HG03378 (cell line): ENCODE results near the gene IGF1R.
A peak's percentile ranks its signal among the peaks of the same experiment; 100 is the strongest.

ENCODE experiments used
- ATAC-seq: cut with Tn5 transposase; IDR thresholded peaks from one replicate; pipeline ENCODE4 v1.9.1; 2021; ENCODE audit warnings: mild to moderate bottlenecking, moderate library complexity; ENCODE audit not compliant: unreplicated experiment

The IGF1R gene

DNA sequence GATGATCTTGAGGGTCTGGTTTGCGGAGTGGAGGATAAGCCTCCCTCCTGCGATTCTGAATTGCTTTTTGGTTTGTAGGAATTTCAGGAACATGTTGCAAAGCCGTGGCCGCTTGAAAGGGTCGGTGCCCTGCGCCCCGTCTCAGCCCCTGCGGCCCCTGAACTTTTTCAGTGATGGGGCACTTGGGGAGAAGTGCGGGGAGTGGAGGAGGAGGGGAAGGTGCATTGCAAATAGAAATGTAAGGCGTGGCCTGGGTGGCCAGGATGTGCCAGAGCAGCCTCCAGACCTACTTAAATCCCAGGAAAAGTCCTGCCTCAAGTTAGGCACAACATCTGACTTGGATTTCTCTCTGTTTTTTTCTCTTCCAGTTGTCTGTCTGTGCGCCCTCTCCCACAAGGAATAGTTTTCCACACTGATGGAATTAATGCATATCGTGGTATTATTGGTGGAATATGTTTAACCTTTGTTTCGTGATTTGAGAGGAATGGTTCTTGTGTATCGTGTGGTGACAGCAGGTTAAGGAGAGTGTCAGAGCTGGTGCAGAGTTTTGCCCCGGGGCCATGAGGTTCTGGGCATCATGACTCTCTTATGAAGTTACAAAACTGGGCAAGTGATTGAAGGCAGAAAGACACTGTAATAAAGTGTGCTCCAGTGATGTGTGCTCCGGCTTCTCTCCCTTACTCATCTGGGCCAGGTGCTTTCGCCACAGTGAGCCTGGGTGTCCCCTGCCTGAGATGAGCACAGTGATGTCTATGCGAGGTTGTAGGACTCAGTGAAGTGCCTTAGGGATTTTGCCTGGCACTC lies 205.5 kb downstream of the IGF1R start:
- ATAC-seq: no peak

DNA sequence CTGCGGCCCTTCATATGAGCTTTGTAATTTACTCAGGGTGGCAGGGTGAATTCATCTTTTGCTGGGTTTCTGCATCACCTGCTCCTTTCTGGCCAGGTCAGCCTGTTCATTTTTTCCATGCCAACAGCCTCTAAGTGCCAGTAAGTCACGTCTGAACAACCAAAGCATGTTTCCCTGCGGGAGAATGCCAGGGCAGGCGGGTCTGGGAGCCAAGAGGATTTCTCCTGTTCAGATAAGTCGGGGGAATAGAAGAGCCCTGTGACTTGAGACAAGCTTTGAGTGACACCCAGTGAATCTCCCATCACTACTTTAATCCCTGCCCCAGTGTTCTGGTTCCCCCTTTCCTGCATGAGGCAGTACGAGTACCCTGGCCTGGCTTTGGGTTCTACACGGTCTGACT lies 206.2 kb downstream of the IGF1R start:
- no peak for ATAC-seq

DNA sequence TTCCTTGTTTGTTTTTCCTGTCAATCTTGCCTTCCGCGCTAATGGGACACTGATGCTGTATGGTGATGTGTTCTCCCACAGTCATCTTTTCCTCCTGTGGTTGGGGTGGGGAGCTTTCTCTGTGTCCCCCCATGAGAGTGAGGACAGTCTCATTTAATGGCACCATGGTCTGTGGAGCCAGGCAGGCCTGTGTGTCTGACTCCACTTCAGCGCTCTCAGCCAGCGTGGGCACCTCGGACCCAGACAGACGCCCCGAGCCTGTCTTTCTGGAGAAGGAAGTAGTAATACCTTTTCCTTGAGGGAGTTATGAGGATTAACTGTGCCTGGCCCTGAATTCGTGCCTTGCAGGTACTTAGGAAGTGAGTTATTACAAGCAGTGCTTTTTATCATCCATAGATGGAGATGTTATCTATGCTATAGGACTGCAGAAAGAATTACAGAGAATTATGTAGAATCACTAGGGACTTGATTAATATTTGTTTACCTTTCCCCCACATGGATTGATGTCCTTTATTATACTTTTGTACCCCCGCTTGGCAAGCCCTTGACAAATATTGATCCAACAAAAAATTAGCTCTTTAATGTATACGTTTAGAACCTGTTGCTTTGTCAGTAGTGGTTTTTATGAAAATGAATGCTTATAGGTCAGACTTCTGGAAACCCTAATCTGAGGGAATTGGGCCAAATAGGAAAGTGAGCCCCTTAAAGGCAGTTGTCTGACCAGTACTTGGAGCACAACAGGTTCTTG lies 206.9 kb downstream of the IGF1R start:
- no peak for ATAC-seq

DNA sequence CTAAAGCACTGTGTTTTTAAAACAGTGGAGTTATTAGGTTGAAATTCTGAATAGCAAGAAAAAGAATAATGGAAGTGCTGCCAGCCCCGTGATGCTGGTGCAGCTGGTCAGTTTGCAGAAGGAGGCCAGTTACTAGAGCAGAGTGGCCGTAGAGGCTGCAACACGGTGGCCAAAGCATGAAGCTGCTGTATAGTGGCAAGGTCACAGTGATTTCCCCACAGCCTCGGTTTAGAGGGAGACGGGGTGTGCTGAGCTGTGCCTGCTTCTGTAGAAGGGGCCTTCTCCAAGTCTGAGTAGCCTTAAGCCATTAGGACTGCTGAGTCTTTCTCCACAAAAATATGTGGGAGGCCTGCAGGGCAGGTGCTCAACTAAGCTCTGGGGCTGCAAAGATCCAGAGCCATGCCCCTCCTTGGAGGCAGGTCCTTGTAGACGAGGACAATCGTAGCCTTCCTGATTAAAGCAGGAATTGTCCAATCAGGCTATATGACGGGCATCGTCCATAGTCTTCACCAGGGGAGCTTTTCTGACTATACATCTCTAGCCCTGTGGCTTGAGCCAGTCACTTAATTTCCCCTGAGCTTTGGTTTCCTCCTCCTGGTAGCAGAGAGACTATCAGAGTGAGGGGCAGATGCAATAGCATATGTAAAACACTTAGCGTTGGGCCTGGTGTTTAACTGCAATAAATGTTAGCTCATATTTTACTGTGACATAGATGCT lies 207.6 kb downstream of the IGF1R start:
- ATAC-seq: no peak

DNA sequence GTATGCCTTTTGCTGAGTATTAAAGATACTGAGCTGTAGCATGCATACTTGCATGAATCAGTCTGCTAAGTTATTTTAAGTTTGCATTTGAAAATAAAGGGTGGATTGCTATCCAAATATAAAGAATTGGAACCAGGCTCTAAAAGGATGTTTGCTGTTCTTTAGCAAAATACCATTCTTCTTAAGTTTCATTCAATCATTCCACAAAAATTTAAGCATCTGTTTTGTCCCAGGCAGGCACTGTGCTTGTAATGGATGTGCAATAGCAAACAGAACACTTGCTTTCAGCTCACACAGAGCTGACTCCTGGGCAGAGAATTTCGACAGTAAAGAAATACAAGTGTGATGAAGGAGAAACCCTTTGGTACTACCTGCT lies 208.2 kb downstream of the IGF1R start:
- ATAC-seq: no peak

DNA sequence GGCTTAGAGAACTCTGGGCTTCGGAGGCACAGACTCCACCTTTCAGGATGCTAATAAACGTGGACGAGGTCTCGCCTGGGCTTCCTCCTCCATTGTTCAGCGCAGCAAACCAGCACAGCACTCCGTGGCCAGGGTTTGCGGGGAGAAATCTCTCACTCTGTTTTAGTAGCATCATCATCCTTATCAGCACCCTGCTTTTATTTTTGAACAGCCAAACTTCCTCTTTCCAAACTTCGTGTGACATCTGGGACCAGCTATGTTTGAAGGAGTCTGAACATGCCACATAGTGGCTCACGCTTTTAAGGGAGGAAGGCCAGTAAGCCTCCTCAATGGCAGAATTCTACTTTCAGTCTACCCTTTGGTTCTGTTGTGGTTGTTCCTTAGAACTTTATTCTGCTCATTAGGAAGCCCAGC lies 210.3 kb downstream of the IGF1R start:
- no peak for ATAC-seq

DNA sequence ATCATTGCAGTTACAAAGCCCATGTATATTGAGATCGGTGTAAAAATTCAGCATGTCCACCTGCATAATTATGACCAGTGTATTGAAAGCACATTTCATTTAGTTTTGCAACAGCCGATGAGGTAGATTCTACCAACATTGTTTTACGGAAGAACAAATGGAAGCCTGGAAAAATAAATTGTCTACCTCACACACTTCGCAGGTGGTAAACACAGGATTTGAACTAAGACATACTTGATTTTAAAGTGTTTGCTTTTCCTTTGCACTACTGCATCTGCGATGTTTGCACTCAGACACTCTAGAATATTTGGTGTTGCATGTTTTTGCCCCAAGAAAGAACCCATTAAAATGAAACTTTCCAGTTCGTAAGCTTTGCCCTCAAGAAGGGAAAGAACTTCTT lies 210.8 kb downstream of the IGF1R start:
- no peak for ATAC-seq

DNA sequence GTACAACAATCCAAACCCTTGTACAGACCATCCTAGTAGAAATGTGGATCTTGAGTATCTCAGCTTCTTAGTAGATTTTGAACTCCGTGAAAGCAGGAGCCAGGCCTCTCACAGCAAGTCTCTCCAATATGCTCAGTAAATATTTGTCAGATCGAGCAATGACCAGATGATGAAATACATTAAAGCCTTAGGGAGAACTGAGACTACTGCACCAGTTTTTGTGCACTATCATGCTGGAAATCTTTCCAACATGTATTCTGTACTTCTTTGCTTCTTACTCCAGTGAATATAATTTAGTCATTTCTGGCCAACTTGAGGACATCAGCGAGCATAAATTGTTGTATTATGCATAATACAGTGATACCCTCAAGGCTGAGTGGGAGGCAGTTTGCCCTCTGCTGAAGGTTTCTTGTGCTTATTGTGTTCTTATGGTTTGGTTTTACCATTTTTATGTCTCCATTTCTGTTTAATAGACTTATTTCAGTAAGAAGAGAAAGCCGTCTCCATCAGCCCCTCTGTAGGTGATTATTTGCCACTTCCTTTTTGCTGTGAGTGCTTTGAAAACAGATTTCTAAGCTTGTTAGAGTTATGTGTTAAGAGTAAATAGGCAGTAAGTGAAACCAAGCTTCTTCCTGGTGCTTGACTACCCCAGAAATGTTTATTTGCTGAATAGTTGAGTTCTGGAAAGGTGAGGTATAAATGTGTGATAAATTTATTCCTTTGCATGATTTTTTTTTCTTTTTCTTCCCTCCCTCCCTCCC lies 212.1 kb downstream of the IGF1R start:
- no peak for ATAC-seq

DNA sequence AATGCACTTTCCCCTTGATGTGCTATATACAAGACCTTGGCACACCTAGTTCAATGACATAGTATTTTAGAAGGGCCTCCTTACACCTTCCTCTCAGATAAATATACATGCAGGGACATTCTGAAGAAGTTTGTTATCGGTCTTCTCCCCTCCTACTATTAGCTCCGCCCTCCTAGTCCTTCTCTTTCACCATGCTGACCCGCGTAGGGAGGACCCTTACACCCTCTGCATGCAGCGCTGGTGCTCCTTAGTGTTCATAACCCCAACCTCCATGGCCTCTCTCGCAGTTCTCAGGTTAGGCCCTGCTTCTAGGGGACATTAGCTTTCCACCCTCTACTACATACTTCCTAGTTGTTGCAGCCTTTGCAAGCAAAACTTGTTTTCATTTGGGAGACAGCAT lies 212.8 kb downstream of the IGF1R start:
- no peak for ATAC-seq

DNA sequence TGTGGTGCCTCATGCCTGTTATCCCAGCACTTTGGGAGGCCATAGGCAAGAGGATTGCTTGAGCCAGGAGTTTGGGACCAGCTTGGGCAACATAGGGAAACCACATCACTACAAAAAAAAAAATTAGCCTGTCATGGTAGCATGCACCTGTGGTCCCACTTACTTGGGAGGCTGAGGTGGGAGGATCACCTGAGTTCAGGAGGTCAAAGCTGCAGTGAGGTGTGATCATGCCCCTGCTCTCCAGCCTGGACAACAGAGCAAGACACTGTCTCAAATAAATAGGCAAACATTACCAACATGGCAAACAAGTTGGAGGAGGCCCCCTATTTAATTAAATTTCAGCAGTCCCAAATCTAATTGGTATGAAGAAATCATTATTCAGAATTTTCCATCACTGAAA lies 215.6 kb downstream of the IGF1R start:
- ATAC-seq: no peak

DNA sequence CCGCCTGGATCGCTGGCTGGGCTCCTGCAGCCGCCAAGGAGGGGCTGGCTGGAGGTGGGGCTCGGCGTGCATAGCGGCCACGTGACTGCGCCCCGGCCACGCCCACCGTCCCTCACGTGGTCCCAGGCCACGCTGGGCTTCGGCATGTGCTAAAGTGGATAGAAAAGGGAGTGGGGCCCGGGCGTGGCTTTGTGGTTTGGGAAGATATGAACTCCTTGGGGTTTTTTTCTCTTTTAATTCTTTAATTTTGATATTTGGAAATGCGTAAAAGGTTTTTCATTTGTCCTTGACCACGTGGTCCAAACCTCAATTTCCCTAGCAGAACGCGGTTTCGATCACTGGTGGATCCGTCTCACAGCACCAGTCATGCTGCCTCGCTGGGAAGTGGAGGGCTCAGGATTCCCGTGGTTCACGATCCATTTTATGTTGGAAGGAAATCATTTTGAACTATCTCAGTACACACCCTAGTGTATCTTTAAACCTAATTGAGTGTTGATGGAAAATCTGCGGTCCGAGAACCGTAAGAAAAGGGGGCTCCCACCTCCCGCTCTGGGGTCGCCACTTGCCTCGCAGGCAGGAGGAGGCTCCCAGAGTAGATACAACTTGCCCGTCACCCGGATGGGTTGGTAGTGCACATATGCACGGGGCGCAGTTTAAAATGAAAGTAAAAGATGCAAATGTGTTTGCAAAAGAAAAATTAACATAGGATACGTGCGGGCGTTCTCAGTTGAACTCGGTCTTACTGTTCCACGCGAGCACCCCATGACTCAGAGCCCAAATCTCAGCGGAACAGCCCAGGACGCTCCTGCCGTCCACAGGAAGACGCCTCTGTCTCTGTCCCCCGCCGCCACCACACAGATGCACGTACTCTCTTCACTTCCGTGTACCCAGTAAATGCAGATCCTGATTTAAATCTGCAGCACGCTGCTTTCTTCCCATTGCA lies 217.3 kb downstream of the IGF1R start:
- peak; percentile 83 for ATAC-seq

DNA sequence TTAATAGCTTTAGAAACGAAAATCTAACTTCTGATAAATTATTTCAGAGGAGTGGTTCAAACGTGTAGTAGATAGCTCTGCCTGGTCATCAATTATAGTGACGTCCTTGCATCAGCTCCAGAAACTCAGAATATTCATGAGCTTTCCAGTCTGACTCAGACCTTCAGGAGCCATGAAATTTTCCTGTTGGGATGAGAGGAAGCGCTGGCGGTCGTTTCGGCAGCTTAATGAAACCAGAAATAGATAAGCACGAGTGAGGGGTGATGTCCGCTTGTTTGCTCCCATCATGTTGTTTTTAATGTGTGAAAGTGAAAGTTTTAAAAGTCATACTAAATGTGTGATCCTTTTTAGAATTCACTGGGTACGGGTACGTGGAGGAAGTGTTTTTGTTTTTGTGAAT lies 218.2 kb downstream of the IGF1R start:
- no peak for ATAC-seq

DNA sequence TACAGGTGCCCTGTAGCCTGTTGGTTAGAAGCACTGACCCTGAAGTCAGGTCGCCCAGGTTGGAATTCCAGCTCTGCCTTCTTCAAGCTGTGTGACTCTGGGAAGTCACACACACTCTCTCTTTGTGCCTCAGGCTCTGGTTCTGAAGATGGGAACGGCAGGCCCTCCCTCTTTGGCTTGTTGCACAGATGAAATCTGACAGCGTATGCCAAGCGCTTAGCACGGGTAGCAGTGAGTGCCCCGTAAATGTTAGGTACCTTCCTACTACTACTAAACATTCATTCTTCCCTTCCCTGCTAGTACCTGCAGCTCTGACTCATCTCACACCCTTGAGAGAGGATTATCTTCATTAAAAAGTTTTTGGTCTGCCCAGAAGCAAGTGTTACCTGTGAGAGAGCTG lies 220.2 kb downstream of the IGF1R start:
- no peak for ATAC-seq

DNA sequence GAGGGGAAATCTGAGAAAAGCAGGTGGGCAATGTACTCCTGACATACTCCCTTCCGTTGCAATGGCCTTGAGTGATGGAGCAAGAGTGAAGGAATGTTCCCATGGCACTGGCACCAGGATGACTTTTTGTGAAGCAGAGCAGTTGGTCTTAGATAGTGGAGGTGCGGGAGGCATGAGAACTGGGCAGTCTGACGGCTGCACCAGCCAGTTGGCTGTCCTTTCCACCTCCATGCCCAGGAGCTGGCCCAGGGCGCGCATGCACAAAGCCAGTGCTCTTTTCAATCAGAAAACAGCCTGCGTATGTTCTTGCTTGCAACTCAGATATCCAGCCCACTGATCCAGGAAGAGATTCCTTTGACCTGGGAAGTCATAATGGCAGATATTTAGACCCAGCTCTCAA lies 222.4 kb downstream of the IGF1R start:
- no peak for ATAC-seq

DNA sequence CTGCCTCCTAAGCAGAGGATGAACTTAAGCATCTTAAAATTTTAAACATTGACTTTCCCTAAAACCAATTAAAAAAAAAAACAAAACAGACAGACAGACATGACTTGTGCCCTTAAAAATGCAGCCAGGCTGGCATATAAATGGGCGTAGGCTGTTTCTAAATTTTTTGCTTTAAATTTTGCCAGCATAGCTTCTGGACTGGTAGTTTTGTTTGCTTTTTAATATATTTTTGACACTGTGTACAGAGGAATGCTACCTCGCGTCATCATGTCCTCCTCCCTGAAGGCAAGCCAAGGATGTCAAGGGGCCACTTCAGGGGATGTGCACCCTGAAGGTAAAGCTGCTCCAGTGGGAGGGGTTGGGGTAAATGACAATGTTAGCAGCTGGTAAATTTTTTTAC lies 224.4 kb downstream of the IGF1R start:
- ATAC-seq: no peak

DNA sequence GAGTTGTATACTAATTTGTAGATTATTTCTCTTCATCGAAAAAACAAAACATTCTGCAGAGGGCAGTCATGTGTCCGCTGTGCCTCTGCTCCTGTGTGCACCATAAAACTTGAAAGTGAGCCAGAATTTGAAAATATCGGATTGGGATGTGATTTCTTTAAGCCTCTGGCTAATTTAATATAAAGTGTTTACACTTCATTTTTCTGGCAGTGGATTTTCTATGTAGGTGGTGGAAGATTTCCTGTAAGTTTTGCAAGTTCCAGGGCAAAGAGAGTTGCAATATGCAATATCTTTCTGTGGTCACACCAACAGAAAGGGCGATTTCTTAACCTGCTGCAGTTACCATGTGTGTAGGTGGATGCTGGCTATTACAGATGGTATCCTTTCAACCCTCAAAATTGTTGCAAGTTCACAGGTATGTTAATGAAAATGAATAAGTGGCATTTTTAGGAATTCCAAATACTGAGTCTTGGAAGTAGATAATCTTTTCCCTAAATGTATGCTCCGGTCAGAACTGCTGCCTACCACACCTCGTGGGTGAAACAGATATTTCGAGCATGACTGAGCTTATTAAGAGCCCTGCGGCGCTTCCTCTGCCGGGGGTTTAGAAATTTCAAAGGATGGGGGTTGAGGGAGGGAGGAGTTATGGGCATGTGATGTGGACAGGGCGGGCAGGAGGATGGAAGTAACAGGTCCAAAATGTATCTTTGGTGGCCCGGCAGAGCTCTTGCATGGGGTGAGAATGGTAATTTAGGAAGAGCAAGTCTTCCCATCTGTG lies 225.3 kb downstream of the IGF1R start:
- ATAC-seq: no peak

DNA sequence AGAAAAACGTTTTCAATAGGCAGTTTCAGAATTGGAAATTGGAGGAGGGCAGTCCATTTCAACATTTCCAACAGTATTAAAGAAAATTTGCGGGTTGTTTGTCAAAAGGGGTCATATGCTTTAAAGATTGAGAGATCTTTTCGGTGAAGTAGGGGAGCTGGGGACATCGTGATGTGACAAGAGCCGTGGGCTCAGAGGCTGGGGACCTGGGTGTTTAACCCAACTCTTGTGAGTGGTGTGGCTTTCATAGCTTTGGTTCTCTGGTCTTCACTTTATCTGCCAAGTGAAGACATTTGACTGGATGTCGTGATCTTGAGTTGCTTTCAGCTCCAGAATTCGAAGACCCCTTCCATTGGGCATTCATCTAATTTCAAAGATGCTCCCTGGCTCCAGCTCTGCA lies 226.0 kb downstream of the IGF1R start:
- no peak for ATAC-seq

DNA sequence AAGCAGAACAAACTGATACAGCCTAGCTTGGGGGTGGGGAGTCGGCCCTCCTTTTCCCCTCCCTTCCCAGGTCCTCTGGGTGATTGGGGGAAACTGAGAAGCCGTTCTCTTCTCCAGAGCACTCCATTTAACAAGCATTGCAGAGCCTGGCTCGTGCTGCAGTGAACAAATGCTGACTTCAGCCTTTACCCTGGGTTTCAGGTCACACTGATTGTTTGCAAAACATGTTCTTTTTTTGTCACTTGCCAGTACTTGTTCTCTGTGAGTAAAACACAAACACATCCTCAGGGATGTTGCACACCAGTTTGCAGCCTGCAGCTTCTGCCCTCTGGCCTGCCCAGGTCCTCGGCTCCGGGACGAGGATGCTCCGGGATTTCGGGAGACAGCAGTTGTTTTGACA lies 226.4 kb downstream of the IGF1R start:
- ATAC-seq: no peak

DNA sequence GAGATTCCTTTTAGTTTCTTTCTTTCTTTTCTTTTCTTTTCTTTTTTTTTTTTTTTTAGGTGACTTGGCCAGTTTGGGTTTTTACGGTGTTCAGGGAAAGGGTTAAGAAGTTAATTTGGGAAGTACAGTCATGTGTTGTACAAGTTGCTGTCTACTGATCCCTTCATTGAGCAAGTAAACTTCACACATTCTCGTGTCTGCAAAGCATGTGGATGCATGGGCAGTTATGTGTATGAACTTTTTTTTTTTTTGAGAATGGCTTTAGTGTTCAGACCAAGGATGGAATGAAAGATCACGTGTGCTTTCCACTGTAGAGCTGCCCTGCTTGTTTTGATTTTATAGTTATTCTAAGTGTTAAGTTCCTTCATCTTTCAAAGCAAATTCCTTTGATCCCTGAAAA lies 227.0 kb downstream of the IGF1R start:
- ATAC-seq: no peak
